Stimulated activated CD8-positive, alpha-beta memory T cell treated with anti-CD3 and anti-CD28 coated beads, Interleukin-4, amount 100 ng/mL, for 4 hours (primary cell): ENCODE results near the gene CFDP1.
"Not testable (repeated sequence)": the region's sequence is repeated elsewhere in the genome, so short reads cannot be mapped to it uniquely, and the experiment has no call there.

Experiments used
- DNase-seq, 2 donors: peaks; one replicate each; pipeline ENCODE4 v3.0.0-alpha.2; 2020; ENCODE audit warnings: low read depth in 2 of 2, low spot score in 1 of 2

Gene CFDP1

GRCh38 chr16:75459691-75460090 lies 26.4 kb upstream of the CFDP1 start:
- no peak for DNase-seq

GRCh38 chr16:75458439-75458838 lies 25.1 kb upstream of the CFDP1 start:
- DNase-seq = no peak

- no peak for DNase-seq
Measured at GRCh38 chr16:75458029-75458428, 24.7 kb upstream of the CFDP1 start.

GRCh38 chr16:75457485-75458021 lies 24.2 kb upstream of the CFDP1 start:
- DNase-seq = no peak

GRCh38 chr16:75456971-75457370 lies 23.7 kb upstream of the CFDP1 start:
- no peak for DNase-seq

- not testable (repeated sequence) for DNase-seq
Measured at GRCh38 chr16:75456486-75456885, 23.2 kb upstream of the CFDP1 start.

- no peak for DNase-seq
Measured at GRCh38 chr16:75455677-75456076, 22.4 kb upstream of the CFDP1 start.

GRCh38 chr16:75452464-75453190 lies 19.3 kb upstream of the CFDP1 start:
- no peak for DNase-seq

- DNase-seq = no peak
Measured at GRCh38 chr16:75446416-75446815, 13.1 kb upstream of the CFDP1 start.

GRCh38 chr16:75445298-75445697 lies 12.0 kb upstream of the CFDP1 start:
- no peak for DNase-seq

- no peak for DNase-seq
Measured at GRCh38 chr16:75443298-75443697, 10.0 kb upstream of the CFDP1 start.

- DNase-seq = no peak
Measured at GRCh38 chr16:75433732-75434413, 570 bp upstream of the CFDP1 start.

- DNase-seq = no peak
Measured at GRCh38 chr16:75429621-75430403, 3.5 kb downstream of the CFDP1 start.

GRCh38 chr16:75426524-75426923 lies 6.8 kb downstream of the CFDP1 start:
- not testable (repeated sequence) for DNase-seq

- not testable (repeated sequence) for DNase-seq
Measured at GRCh38 chr16:75424105-75424762, 9.1 kb downstream of the CFDP1 start.

- DNase-seq = no peak
Measured at GRCh38 chr16:75423723-75424104, 9.6 kb downstream of the CFDP1 start.

- no peak for DNase-seq
Measured at GRCh38 chr16:75421820-75422126, 11.5 kb downstream of the CFDP1 start.

GRCh38 chr16:75420987-75421819 lies 12.1 kb downstream of the CFDP1 start:
- DNase-seq = no peak

GRCh38 chr16:75416904-75417565 lies 16.3 kb downstream of the CFDP1 start:
- DNase-seq = no peak
